SK-N-SH treated with all-trans-retinoic acid at 6 μM for 48 hours (cell line): ENCODE measurements around the gene USP24.

Experiments
- ATAC-seq: fragments of 200-7000 bp; cut with Tn5 transposase; 3 replicates; pipeline ENCODE4 v1.9.1; 2020; ENCODE audit warnings: mild to moderate bottlenecking, moderate library complexity
- BACH2 ChIP-seq: fragments of 250-450 bp; sonication (Bioruptor Pico); IDR thresholded peaks from 2 replicates; pipeline ENCODE4 v1.9.0; 2021; ENCODE audit warnings: mild to moderate bottlenecking, borderline replicate concordance
- CSDC2 ChIP-seq: fragments of 250-450 bp; sonication (Bioruptor Pico); IDR thresholded peaks from 2 replicates; pipeline ENCODE4 v1.5.0; 2020; ENCODE audit warnings: mild to moderate bottlenecking, moderate library complexity
- ESRRG ChIP-seq: fragments of 250-450 bp; sonication (Bioruptor Pico); IDR thresholded peaks from 2 replicates; pipeline ENCODE4 v1.6.1; 2021; ENCODE audit warnings: mild to moderate bottlenecking
- GLIS3 ChIP-seq: fragments of 250-450 bp; sonication (Bioruptor Pico); IDR thresholded peaks from 2 replicates; pipeline ENCODE4 v1.5.0; 2020; ENCODE audit warnings: mild to moderate bottlenecking, moderate library complexity
- ISL1 ChIP-seq: fragments of 250-450 bp; sonication (Bioruptor Pico); IDR thresholded peaks from 2 replicates; pipeline ENCODE4 v2.1.2; 2022; ENCODE audit warnings: mild to moderate bottlenecking, moderate library complexity
- OSR1 ChIP-seq: fragments of 250-450 bp; sonication (Bioruptor Pico); IDR thresholded peaks from 2 replicates; pipeline ENCODE4 v1.8.0; 2022; ENCODE audit warnings: moderate library complexity, mild to moderate bottlenecking, inconsistent platforms
- PATZ1 ChIP-seq: fragments of 250-450 bp; sonication (Bioruptor Pico); IDR thresholded peaks from 2 replicates; pipeline ENCODE4 v1.8.0; 2020; ENCODE audit warnings: mild to moderate bottlenecking, moderate library complexity, borderline replicate concordance
- POU6F1 ChIP-seq: fragments of 250-450 bp; sonication (Bioruptor Pico); IDR thresholded peaks from 2 replicates; pipeline ENCODE4 v1.8.0; 2021; ENCODE audit warnings: low read depth, mild to moderate bottlenecking, moderate library complexity, borderline replicate concordance
- RARB ChIP-seq: fragments of 250-450 bp; sonication (Bioruptor Pico); IDR thresholded peaks from 2 replicates; pipeline ENCODE4 v1.8.0; 2021; ENCODE audit warnings: mild to moderate bottlenecking, moderate library complexity
- TCF4 ChIP-seq: fragments of 250-450 bp; sonication (Bioruptor Pico); IDR thresholded peaks from 2 replicates; pipeline ENCODE4 v1.8.0; 2021; ENCODE audit warnings: mild to moderate bottlenecking, moderate library complexity, borderline replicate concordance
- TOX ChIP-seq: fragments of 250-450 bp; sonication (Bioruptor Pico); IDR thresholded peaks from 2 replicates; pipeline ENCODE4 v1.8.0; 2021; ENCODE audit warnings: mild to moderate bottlenecking, moderate library complexity, borderline replicate concordance
- TSHZ2 ChIP-seq: fragments of 250-450 bp; sonication (Bioruptor Pico); IDR thresholded peaks from 2 replicates; pipeline ENCODE4 v1.5.0; 2020; ENCODE audit warnings: mild to moderate bottlenecking, moderate library complexity
- ZC3H10 ChIP-seq: fragments of 250-450 bp; sonication (Bioruptor Pico); IDR thresholded peaks from 2 replicates; pipeline ENCODE4 v1.5.1; 2021; ENCODE audit warnings: mild to moderate bottlenecking, moderate library complexity
- ZFP3 ChIP-seq: fragments of 250-450 bp; sonication (Bioruptor Pico); IDR thresholded peaks from 2 replicates; pipeline ENCODE4 v1.5.0; 2020; ENCODE audit warnings: mild to moderate bottlenecking, moderate library complexity
- ZFP30 ChIP-seq: fragments of 450-650 bp; formaldehyde crosslinking; IDR thresholded peaks from 2 replicates; pipeline ENCODE4 v1.5.0; 2022; ENCODE audit warnings: mild to moderate bottlenecking, moderate library complexity
- ZNF565 ChIP-seq: fragments of 450-650 bp; formaldehyde crosslinking; conservative IDR thresholded peaks from 2 replicates; pipeline ENCODE4 v1.5.0; 2020; ENCODE audit warnings: low read depth, mild to moderate bottlenecking, moderate library complexity
- ZNF70 ChIP-seq: fragments of 450-650 bp; formaldehyde crosslinking; IDR thresholded peaks from 2 replicates; pipeline ENCODE4 v1.5.0; 2020; ENCODE audit warnings: mild to moderate bottlenecking, moderate library complexity
- ZNF8 ChIP-seq: fragments of 450-650 bp; formaldehyde crosslinking; IDR thresholded peaks from 2 replicates; pipeline ENCODE4 v1.5.0; 2020; ENCODE audit warnings: mild to moderate bottlenecking, moderate library complexity
- TF ChIP-seq, protein P1 (sequence below): fragments of 250-450 bp; sonication (Bioruptor Pico); IDR thresholded peaks from 2 replicates; pipeline ENCODE4 v1.5.1; 2020; ENCODE audit warnings: low read depth, mild to moderate bottlenecking, moderate library complexity
- TF ChIP-seq, protein P2 (sequence below): fragments of 250-450 bp; sonication (Bioruptor Pico); IDR thresholded peaks from 2 replicates; pipeline ENCODE4 v1.5.1; 2021; ENCODE audit warnings: mild to moderate bottlenecking, moderate library complexity

The USP24 gene

GRCh38 chr1:55180075-55180670 is 35.0 kb downstream of the USP24 start:
- no peak for TF ChIP-seq ISL1 (CRISPR knock-in tag)
- TF ChIP-seq CSDC2 (CRISPR knock-in tag): no peak
- TF ChIP-seq, protein P1, sequence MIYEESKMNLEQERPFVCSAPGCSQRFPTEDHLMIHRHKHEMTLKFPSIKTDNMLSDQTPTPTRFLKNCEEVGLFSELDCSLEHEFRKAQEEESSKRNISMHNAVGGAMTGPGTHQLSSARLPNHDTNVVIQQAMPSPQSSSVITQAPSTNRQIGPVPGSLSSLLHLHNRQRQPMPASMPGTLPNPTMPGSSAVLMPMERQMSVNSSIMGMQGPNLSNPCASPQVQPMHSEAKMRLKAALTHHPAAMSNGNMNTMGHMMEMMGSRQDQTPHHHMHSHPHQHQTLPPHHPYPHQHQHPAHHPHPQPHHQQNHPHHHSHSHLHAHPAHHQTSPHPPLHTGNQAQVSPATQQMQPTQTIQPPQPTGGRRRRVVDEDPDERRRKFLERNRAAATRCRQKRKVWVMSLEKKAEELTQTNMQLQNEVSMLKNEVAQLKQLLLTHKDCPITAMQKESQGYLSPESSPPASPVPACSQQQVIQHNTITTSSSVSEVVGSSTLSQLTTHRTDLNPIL (CRISPR knock-in tag): no peak
- TF ChIP-seq ESRRG: no peak
- no peak for TF ChIP-seq ZNF8 (CRISPR knock-in tag)
- TF ChIP-seq OSR1 (CRISPR knock-in tag): no peak
- TF ChIP-seq ZFP30 (CRISPR knock-in tag): no peak
- TF ChIP-seq TOX: no peak
- TF ChIP-seq ZFP3 (CRISPR knock-in tag): no peak
- no peak for TF ChIP-seq RARB (CRISPR knock-in tag)
- no peak for ATAC-seq

DNA sequence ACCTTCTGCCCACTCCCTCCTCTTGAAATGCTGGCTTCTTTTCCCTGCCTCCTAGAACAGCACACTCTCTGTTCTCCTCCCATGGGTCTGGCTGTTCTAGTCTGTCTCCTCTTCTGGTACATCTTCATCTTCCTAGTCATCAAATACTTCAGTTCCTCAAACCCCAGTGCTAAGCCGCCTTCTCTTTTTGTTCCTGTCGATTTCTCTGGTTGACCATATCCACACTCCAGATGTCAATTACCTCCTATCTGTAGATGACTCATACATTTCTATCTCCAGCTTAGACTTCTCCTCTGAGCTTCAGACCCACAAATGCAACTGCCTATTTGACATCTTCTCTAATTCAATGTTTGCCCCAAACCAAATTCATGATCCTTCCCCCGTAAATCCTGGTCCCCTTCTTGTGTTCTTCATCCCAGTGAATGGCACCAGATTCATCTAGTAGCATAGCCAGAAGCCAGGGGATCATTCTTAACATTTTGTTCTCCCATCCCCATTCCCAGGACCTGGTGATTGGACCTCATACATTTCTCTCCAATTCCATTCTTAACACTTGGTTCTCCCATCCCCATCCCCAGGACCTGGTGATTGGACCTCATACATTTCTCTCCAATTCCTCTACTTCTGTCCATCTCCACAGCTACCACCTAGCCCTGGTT is 35.9 kb downstream of the USP24 start:
- ATAC-seq: no peak
- TF ChIP-seq, protein P1 (CRISPR knock-in tag): no peak
- TF ChIP-seq TCF4 (CRISPR knock-in tag) (no peak), ISL1 (CRISPR knock-in tag) (no peak), ZNF8 (CRISPR knock-in tag) (no peak), BACH2 (CRISPR knock-in tag) (no peak), ZNF70 (CRISPR knock-in tag) (no peak), RARB (CRISPR knock-in tag) (no peak), PATZ1 (no peak), ZC3H10 (CRISPR knock-in tag) (no peak), ZNF565 (CRISPR knock-in tag) (no peak), ESRRG (no peak), GLIS3 (CRISPR knock-in tag) (no peak), POU6F1 (CRISPR knock-in tag) (no peak), TSHZ2 (CRISPR knock-in tag) (no peak)
- TF ChIP-seq, protein P2, sequence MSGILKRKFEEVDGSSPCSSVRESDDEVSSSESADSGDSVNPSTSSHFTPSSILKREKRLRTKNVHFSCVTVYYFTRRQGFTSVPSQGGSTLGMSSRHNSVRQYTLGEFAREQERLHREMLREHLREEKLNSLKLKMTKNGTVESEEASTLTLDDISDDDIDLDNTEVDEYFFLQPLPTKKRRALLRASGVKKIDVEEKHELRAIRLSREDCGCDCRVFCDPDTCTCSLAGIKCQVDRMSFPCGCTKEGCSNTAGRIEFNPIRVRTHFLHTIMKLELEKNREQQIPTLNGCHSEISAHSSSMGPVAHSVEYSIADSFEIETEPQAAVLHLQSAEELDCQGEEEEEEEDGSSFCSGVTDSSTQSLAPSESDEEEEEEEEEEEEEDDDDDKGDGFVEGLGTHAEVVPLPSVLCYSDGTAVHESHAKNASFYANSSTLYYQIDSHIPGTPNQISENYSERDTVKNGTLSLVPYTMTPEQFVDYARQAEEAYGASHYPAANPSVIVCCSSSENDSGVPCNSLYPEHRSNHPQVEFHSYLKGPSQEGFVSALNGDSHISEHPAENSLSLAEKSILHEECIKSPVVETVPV (CRISPR knock-in tag): no peak
- TF ChIP-seq, all 23 proteins: peak for 0
